Activated gamma-delta T cell (primary cell): ENCODE measurements around the gene DZIP1.
"Not testable (repeated sequence)": the region's sequence is repeated elsewhere in the genome, so short reads cannot be mapped to it uniquely, and the experiment has no call there.

Experiments used
- DNase-seq: peaks from one replicate; lab custom pipeline; 2025; lab: John Stamatoyannopoulos, UW

DZIP1 gene

GRCh38 chr13:95601906-95602305 lies 42.6 kb downstream of the DZIP1 start:
- DNase-seq: no peak

DNA sequence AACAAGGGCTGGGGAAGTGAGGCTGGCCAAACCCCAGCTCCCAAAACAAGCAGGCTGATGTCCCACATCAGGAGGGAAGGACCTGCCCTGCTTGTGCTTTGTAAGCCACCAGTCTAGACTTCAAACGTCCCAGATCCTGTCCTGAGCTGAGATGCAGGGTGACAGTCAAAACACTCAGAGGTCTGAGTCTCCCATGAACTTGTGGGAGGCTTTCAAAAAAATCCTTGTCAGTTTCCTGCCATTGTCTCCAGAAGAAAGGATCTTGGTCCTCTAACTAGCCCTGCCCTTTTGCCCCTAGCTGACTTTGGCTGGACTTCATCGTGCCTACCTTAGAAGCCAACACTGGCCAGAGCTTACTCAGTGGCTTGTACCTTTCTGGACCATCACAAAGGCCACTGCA lies 43.3 kb downstream of the DZIP1 start:
- DNase-seq: no peak

- no peak for DNase-seq
Observed at GRCh38 chr13:95596701-95597100, 47.8 kb downstream of the DZIP1 start.

GRCh38 chr13:95593462-95593861 lies 51.0 kb downstream of the DZIP1 start:
- no peak for DNase-seq

GRCh38 chr13:95588721-95589120 lies 55.8 kb downstream of the DZIP1 start:
- no peak for DNase-seq

GRCh38 chr13:95588134-95588533 lies 56.4 kb downstream of the DZIP1 start:
- DNase-seq: no peak

DNA sequence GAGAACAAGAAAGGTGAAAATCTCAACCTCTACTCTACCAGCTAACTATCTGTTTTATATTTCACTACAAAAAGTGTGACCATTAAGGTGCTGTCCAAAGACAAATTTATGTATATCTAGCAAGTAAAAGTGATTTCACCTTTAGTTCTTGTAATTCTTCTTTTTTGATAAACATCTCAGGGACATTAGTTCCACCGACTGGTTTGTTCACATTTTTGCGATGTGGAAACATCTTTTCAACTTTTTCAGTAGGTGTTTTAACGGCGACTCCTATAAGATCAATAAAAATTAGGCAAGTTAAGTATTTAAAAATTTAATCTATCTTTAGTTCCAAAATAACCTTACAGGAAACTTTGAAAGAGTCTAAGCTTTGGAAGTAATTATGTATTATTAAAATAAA lies 58.6 kb downstream of the DZIP1 start:
- DNase-seq: no peak

GRCh38 chr13:95579303-95579702 lies 65.2 kb downstream of the DZIP1 start:
- DNase-seq: no peak

- DNase-seq: no peak
Observed at GRCh38 chr13:95573221-95573620, 71.3 kb downstream of the DZIP1 start.

- no peak for DNase-seq
Observed at GRCh38 chr13:95571941-95572340, 72.6 kb downstream of the DZIP1 start.

DNA sequence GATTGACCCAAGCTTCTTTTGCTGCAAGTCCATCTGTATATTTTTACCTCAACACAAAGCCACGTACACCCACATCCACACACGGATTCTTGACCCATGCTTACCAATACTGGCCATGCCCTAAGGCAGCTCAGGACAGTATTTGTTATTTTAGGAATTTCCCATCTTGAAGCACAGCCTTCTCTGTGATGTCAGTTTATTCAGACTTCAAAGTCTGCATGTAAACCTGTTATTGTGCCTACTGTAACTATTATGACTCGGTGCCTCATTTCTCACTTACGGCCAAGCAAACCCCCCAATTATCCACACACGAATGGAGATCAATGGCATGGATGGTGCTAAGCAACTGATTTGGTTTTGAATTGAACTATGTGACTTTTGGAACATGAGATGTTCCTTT lies 74.5 kb downstream of the DZIP1 start:
- no peak for DNase-seq

- no peak for DNase-seq
Observed at GRCh38 chr13:95568131-95568530, 76.4 kb downstream of the DZIP1 start.

- not testable (repeated sequence) for DNase-seq
Observed at GRCh38 chr13:95565758-95566157, 78.7 kb downstream of the DZIP1 start.

GRCh38 chr13:95564733-95565291 lies 79.7 kb downstream of the DZIP1 start:
- no peak for DNase-seq

- no peak for DNase-seq
Observed at GRCh38 chr13:95564091-95564490, 80.4 kb downstream of the DZIP1 start.

GRCh38 chr13:95560387-95560786 lies 84.1 kb downstream of the DZIP1 start:
- DNase-seq: no peak

GRCh38 chr13:95559100-95559499 lies 85.4 kb downstream of the DZIP1 start:
- DNase-seq: no peak

DNA sequence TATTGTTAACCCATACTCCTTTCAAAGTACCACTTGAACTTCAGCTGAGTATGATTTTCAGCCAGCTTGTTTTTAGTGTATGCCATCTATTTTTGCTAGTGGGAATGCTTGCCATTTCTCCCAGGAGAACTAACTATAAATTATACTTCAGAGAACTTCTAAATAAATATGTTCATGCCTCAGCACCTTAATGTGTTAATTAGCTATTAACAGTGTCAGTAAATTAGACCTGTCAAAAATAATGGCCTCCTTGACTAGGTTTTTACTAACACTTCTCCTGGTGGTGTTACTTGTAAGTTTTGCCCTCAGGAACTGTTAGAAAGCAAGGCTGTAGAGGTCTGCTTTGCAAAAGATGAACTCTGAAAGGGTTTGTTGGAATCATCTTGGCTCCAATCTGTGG lies 87.5 kb downstream of the DZIP1 start:
- DNase-seq: no peak

DNA sequence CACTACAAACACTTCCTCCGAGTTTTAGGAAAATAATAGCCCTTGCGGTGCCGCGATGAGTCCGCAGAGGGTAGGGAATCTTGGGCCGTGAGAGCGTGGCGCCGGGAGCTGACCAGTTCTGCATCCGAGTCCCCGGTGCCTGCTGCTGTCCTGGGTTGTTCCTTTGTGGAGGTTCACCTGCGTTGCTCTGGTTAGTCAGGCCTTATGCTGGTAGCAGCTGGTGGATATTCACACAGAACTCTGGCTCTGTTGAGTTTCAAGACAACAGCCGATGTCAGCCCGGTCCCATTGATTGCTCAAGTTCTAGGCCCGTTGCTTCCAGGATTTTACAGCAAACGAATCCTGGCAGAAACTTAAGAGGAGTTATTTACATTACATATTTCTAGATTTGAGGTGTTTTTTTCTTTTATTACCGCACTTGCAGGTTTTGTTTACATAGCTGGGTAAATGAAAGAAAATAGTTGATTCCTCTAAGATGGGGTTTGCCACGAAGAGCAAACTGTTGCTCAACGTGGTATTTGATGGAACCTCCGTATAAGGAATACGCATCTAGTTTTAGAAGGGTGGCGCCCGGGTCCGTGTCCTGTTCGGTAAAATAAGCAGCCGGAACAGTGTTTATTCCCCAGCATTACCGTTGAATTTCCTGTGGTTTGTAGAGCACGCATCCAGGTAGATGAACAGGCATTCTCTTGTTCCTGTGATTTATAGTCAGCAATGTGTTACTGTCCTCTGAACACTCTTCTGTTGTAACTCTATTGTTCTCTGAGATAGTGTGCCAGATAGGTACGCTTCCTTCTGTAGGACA lies 90.7 kb downstream of the DZIP1 start:
- DNase-seq: no peak

GRCh38 chr13:95552539-95553441 lies 91.7 kb downstream of the DZIP1 start, which contains the start of gene CLDN10:
CLDN10 (plus strand) TSS chr13:95552720; CDS start chr13:95552754, 34 bp downstream.
- peak; percentile 9 for DNase-seq

GRCh38 chr13:95552208-95552538 lies 92.3 kb downstream of the DZIP1 start:
- no peak for DNase-seq

- no peak for DNase-seq
Observed at GRCh38 chr13:95547531-95548167, 96.9 kb downstream of the DZIP1 start.
